ENCODE data around the gene PPP1R12C.
A peak's percentile ranks its signal among the peaks of the same experiment; 100 is the strongest.

The PPP1R12C gene

GRCh38 chr19:55116859-55117662, at the start of gene PPP1R12C:
Gene PPP1R12C, minus strand, starts transcription at chr19:55117637. Its CDS starts 94 bp downstream, at chr19:55117543.
- no peak for TF ChIP-seq CTCF (IDR thresholded peaks at IDR 0.05; ENCODE audit: low read length, missing control alignments)
- H3K4me3 ChIP-seq (replicated peaks; ENCODE audit: low read depth, low read length) = peak within 1 kb of the TSS; percentile 93
- DNase-seq (ENCODE audit: low read depth) = no peak

GRCh38 chr19:55166530-55167268, 49.3 kb upstream of the PPP1R12C start, which contains the start of gene DNAAF3:
Gene DNAAF3, minus strand, starts transcription at chr19:55166613. Its CDS starts 200 bp downstream, at chr19:55166413.
- TF ChIP-seq CTCF (IDR thresholded peaks at IDR 0.05; ENCODE audit: low read length, missing control alignments) = no peak
- peak within 1 kb of the TSS; percentile 64 for H3K4me3 ChIP-seq (replicated peaks; ENCODE audit: low read depth, low read length)
- DNase-seq (ENCODE audit: low read depth) = peak; percentile 99

- H3K4me3 ChIP-seq (replicated peaks; ENCODE audit: low read depth, low read length) = peak overlapping the region; percentile 64
- peak; percentile 84 for DNase-seq (ENCODE audit: low read depth)
- peak; percentile 68 for TF ChIP-seq CTCF (IDR thresholded peaks at IDR 0.05; ENCODE audit: low read length, missing control alignments)
These were observed 48.6 kb upstream of the PPP1R12C start for GRCh38 chr19:55165952-55166529.

- TF ChIP-seq CTCF (IDR thresholded peaks at IDR 0.05; ENCODE audit: low read length, missing control alignments) = no peak
- DNase-seq (ENCODE audit: low read depth) = no peak
These were observed 44.3 kb upstream of the PPP1R12C start for GRCh38 chr19:55161571-55162322.

GRCh38 chr19:55160986-55161365, 43.5 kb upstream of the PPP1R12C start:
- DNase-seq (ENCODE audit: low read depth) = no peak
- TF ChIP-seq CTCF (IDR thresholded peaks at IDR 0.05; ENCODE audit: low read length, missing control alignments) = no peak
- no peak overlapping the region for H3K4me3 ChIP-seq (replicated peaks; ENCODE audit: low read depth, low read length)

More at GRCh38 chr19:55161571-55162322, 44.3 kb upstream of the PPP1R12C start:
- H3K4me3 ChIP-seq (replicated peaks; ENCODE audit: low read depth, low read length) = no peak overlapping the region
